K562 (cell line): ENCODE results near the gene PLP2. TPM values are rescaled to one million over a fixed set of nuclear protein-coding genes. Genes with fewer than 3 reads are reported as not detected.

Experiments used
- ATAC-seq: fragments of 200-7000 bp; cut with Tn5 transposase; 3 replicates; pipeline ENCODE4 v1.9.1; 2020; ENCODE audit warnings: moderate library complexity
- BruUV-seq: library from RNA; stranded (reverse); fragments of 400-500 nt; replicated peaks from 2 replicates; lab custom pipeline; 2021; lab: Mats Ljungman, UMichigan
- CTCF ChIA-PET: fragments of 300-600 bp; formaldehyde crosslinking; extraction: SDS; loops from one replicate; lab custom pipeline; 2021; ENCODE audit warnings: low intra/inter-chr PET ratio; lab: Yijun Ruan, JAX
- POLR2A ChIA-PET: fragments of 300-600, 350-650 bp; sonication (Branson Sonifier 250); formaldehyde crosslinking; extraction: SDS; loops from one replicate; lab custom pipeline; 2021; ENCODE audit warnings: antibody characterized with exemption, inconsistent platforms; lab: Yijun Ruan, JAX
- DNase-seq, 4 experiments: peaks; one replicate each; pipeline versions ENCODE4 v3.0.0 to v3.0.0-alpha.2; 2011 to 2018; ENCODE audit warnings: low spot score in 3 of 4, mixed read lengths in 3 of 4; ENCODE audit errors: extremely low read depth in 1 of 4
- FAIRE-seq: peaks from 2 replicates; lab custom pipeline; 2011; peaks lifted over from hg19 to GRCh38; lab: Jason Lieb, UNC
- H2AFZ ChIP-seq: 2 replicates; pipeline ENCODE4 v1.6.0; 2011; ENCODE audit warnings: low read depth, low read length, control low read depth, inconsistent platforms
- H3K27ac ChIP-seq: fragments of 200-600 bp; 3 replicates; pipeline ENCODE4 v1.8.0; 2011; ENCODE audit warnings: low read depth, mild to moderate bottlenecking, control low read depth, inconsistent platforms, low read length, moderate library complexity, mixed read lengths; ENCODE audit errors: extremely low read depth
- H3K27me3 ChIP-seq, 2 experiments: fragments of 300-600 bp in 1 of 2; 2 replicates in 1 of 2; 3 replicates in 1 of 2; pipeline versions ENCODE4 v1.6.0 to v1.8.0; 2011; ENCODE audit warnings: inconsistent platforms in 2 of 2, low read length in 2 of 2, mild to moderate bottlenecking in 1 of 2, mixed read lengths in 1 of 2, moderate library complexity in 1 of 2; ENCODE audit not compliant: control insufficient read depth in 2 of 2, insufficient read depth in 2 of 2
- H3K36me3 ChIP-seq: fragments of 300-600 bp; 3 replicates; pipeline ENCODE4 v1.8.0; 2011; ENCODE audit warnings: mild to moderate bottlenecking, low read length, inconsistent platforms; ENCODE audit not compliant: control insufficient read depth, insufficient read depth
- H3K4me1 ChIP-seq, 2 experiments: fragments of 200-600 bp in 1 of 2; replicated peaks in 1 of 2; 2 replicates in 1 of 2; 3 replicates in 1 of 2; pipeline versions ENCODE4 v1.5.1 to v1.8.0; 2011; ENCODE audit warnings: inconsistent platforms in 2 of 2, low read length in 2 of 2, mild to moderate bottlenecking in 1 of 2, mixed read lengths in 1 of 2, moderate library complexity in 1 of 2; ENCODE audit not compliant: control insufficient read depth in 2 of 2, insufficient read depth in 2 of 2
- H3K4me2 ChIP-seq: 2 replicates; pipeline ENCODE4 v1.6.1; 2011; ENCODE audit warnings: low read length, control low read depth, inconsistent platforms, mixed read lengths; ENCODE audit not compliant: insufficient read depth
- H3K4me3 ChIP-seq: fragments of 200-600 bp; sonication (generic), shearing (Covaris generic); 2 replicates; pipeline ENCODE4 v1.5.1; 2016; ENCODE audit warnings: control low read depth, inconsistent platforms
- H3K79me2 ChIP-seq: fragments of 200-600 bp; 3 replicates; pipeline ENCODE4 v1.8.0; 2011; ENCODE audit warnings: low read length, inconsistent platforms; ENCODE audit not compliant: control insufficient read depth, insufficient read depth
- H3K9ac ChIP-seq, 2 experiments: 2 replicates each; pipeline versions ENCODE4 v1.6.0 to v1.6.1; 2011; ENCODE audit warnings: low read depth in 2 of 2, low read length in 2 of 2, control low read depth in 1 of 2, inconsistent platforms in 1 of 2, mild to moderate bottlenecking in 1 of 2, mixed read lengths in 1 of 2; ENCODE audit not compliant: insufficient read depth in 1 of 2
- H3K9me1 ChIP-seq: one replicate; pipeline ENCODE4 v1.6.0; 2011; ENCODE audit warnings: inconsistent platforms, mild to moderate bottlenecking, low read length, moderate library complexity; ENCODE audit not compliant: control insufficient read depth, insufficient read depth
- H3K9me3 ChIP-seq: replicated peaks from 2 replicates; pipeline ENCODE4 v1.5.1; 2011; ENCODE audit warnings: low read depth, low read length, inconsistent platforms; ENCODE audit not compliant: control insufficient read depth, insufficient read depth
- H4K20me1 ChIP-seq: replicated peaks from 2 replicates; pipeline ENCODE4 v1.6.1; 2011; ENCODE audit warnings: low read length, inconsistent platforms, mixed read lengths; ENCODE audit not compliant: control insufficient read depth, insufficient read depth
- ATF3 ChIP-seq, 2 experiments: fragments of 450-650 bp in 1 of 2; sonication (generic) in 1 of 2; formaldehyde crosslinking in 1 of 2; IDR thresholded peaks in 1 of 2; conservative IDR thresholded peaks in 1 of 2; 2 replicates each; pipeline versions ENCODE4 v1.6.1 to v1.8.1; 2016 to 2023; ENCODE audit warnings: mild to moderate bottlenecking in 2 of 2, moderate library complexity in 2 of 2, inconsistent platforms in 1 of 2, missing genetic modification reagents in 1 of 2
- BDP1 ChIP-seq: IDR thresholded peaks from 3 replicates; pipeline ENCODE4 v1.6.1; 2011; ENCODE audit not compliant: insufficient read length, insufficient read depth
- MXI1 ChIP-seq: IDR thresholded peaks from 2 replicates; pipeline ENCODE4 v1.6.1; 2011; ENCODE audit warnings: low read depth, mild to moderate bottlenecking, improper control_type of control experiment, low read length
- POLR2H ChIP-seq: IDR thresholded peaks from 2 replicates; pipeline ENCODE4 v1.6.1; 2016; ENCODE audit warnings: missing genetic modification characterization, low read depth, mild to moderate bottlenecking, control low read depth, missing compliant biosample characterization, moderate library complexity
- ZKSCAN1 ChIP-seq: fragments of 150-350 bp; IDR thresholded peaks from 2 replicates; pipeline ENCODE4 v1.6.1; 2016; ENCODE audit warnings: low read depth, low read length
- WGBS: fragments of 100-300 bp; shearing (Covaris generic); methylation state at CpG from one replicate; pipeline ENCODE4 v1.1.6; 2016; ENCODE audit warnings: low coverage, mixed read lengths; ENCODE audit not compliant: insufficient coverage; ENCODE audit errors: missing lambda C conversion rate; 5-methylcytosine and 5-hydroxymethylcytosine counted together
- in situ Hi-C: fragments of 300-500 bp; cut with MboI; formaldehyde crosslinking; loops from 4 replicates; pipeline ENCODE4 v1.15.0; 2018; ENCODE audit warnings: inconsistent platforms, mixed read lengths
- intact Hi-C: fragments of 100-400 bp; cut with micrococcal nuclease; formaldehyde crosslinking; loops from 2 replicates; pipeline ENCODE4 v1.14.2; 2022
- polyA plus RNA-seq, 8 experiments: library from polyadenylated mRNA; depleted of rRNA in 4 of 8; stranded (reverse) in 5 of 8; unstranded in 3 of 8; fragments of >200 nt; fragmentation: Nextera tagmentation in 2 of 8; fragmentation: Illumina TruSeq in 1 of 8; extraction: Ambion mirVana in 2 of 8; extraction: Trizol in 1 of 8; gene quantifications; 2 replicates each; pipeline versions ENCODE4 v1.2.1 to v1.2.3, GENCODE V29; 2011 to 2014; ENCODE audit warnings: inconsistent platforms in 1 of 8, missing spikeins in 1 of 8
- total RNA-seq, 7 experiments: library from RNA; depleted of rRNA in 6 of 7; stranded (reverse); fragments of >200 nt in 6 of 7; fragmentation: Illumina TruSeq in 2 of 7; extraction: Trizol in 2 of 7; gene quantifications; 2 replicates each; pipeline versions ENCODE4 v1.2.1 to v1.2.3, GENCODE V29; 2011 to 2021; ENCODE audit warnings: low replicate concordance in 1 of 7
- TF ChIP-seq, protein P1 (sequence below): sonication (generic); formaldehyde crosslinking; IDR thresholded peaks from 2 replicates; pipeline ENCODE4 v1.9.0; 2022; ENCODE audit warnings: mild to moderate bottlenecking, missing genetic modification reagents
- TF ChIP-seq, protein P2 (sequence below): IDR thresholded peaks from 2 replicates; pipeline ENCODE4 v1.6.1; 2011; ENCODE audit not compliant: insufficient read length; ENCODE audit errors: extremely low read depth
- TF ChIP-seq, protein P3 (sequence below), 3 experiments: IDR thresholded peaks in 2 of 3; conservative IDR thresholded peaks in 1 of 3; 2 replicates each; pipeline ENCODE4 v1.5.1; 2011 to 2012; ENCODE audit warnings: low read length in 3 of 3, mild to moderate bottlenecking in 3 of 3, control low read depth in 2 of 3, improper control_type of control experiment in 1 of 3, inconsistent platforms in 1 of 3, low read depth in 1 of 3, mixed read lengths in 1 of 3, moderate library complexity in 1 of 3; ENCODE audit not compliant: insufficient read depth in 2 of 3
- TF ChIP-seq, protein P4 (sequence below), 2 experiments: fragments of 200-800 bp in 1 of 2; sonication (Bioruptor generic) in 1 of 2; sonication (generic) in 1 of 2; formaldehyde crosslinking in 1 of 2; IDR thresholded peaks in 1 of 2; conservative IDR thresholded peaks in 1 of 2; 2 replicates each; pipeline versions ENCODE4 v1.5.0 to v1.6.1; 2016 to 2020; ENCODE audit warnings: missing compliant biosample characterization in 1 of 2, missing genetic modification characterization in 1 of 2, missing genetic modification reagents in 1 of 2

Gene PLP2
- total and polyA plus RNA-seq, 9 of the 15 experiments (the other 6 are each of a cell fraction or from before 2014, with no cell fraction given), result 34.7 to 236 (median 112) TPM

- Histone ChIP-seq H3K27ac (no peak overlapping the region), H3K9ac (peak overlapping the region in 1 of 2 experiments; percentile 10; a peak in 2 of 4 replicates), H3K4me1 (peaks cover 33 to 45% of the 10 kb centered on the region in 2 experiments), H3K9me3 (no peaks in the 10 kb centered on the region), H4K20me1 (no peaks in the 10 kb centered on the region; the same call in 1 of the 2 replicates), H3K79me2 (peaks cover 18% of the 10 kb centered on the region), H3K4me3 (no peak overlapping the region), H2AFZ (no peak overlapping the region), H3K9me1 (peaks cover 3% of the 10 kb centered on the region), H3K27me3 (no peaks in the 10 kb centered on the region), H3K4me2 (no peak overlapping the region), H3K36me3 (peaks cover 87% of the 10 kb centered on the region; the same call in 2 of the 3 replicates)
- 89% methylated on average over 19 of the region's 23 CpGs for WGBS
- in situ Hi-C loops, result no loop called here
- no TSS peak for BruUV-seq
- ChIA-PET CTCF (interaction anchor here (0.9 kb wide), 1 partner anchor 55 kb away, joined by 4 read pairs; the partner anchor contains the start of gene GPKOW), POLR2A (interaction anchor here (0.6 to 1.4 kb wide), 4 partner anchors 10 to 695 kb away, joined by 3 read pairs; no protein-coding TSS in a partner anchor)
- DNase-seq (no peak), ATAC-seq (no peak; the same call in 2 of the 3 replicates), FAIRE-seq (no peak)
- intact Hi-C loops, result loop anchor here (5.0 to 10.0 kb wide), 3 partner anchors 136 to 373 kb away; partner anchors contain the start of genes HDAC6, OTUD5 and TFE3
- no peak for TF ChIP-seq ZKSCAN1
- TF ChIP-seq, protein P1, sequence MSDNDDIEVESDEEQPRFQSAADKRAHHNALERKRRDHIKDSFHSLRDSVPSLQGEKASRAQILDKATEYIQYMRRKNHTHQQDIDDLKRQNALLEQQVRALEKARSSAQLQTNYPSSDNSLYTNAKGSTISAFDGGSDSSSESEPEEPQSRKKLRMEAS (CRISPR knock-in tag), result peak; percentile 46; the same call in 1 of the 2 replicates
- TF ChIP-seq MXI1, result no peak
- TF ChIP-seq, protein P2, sequence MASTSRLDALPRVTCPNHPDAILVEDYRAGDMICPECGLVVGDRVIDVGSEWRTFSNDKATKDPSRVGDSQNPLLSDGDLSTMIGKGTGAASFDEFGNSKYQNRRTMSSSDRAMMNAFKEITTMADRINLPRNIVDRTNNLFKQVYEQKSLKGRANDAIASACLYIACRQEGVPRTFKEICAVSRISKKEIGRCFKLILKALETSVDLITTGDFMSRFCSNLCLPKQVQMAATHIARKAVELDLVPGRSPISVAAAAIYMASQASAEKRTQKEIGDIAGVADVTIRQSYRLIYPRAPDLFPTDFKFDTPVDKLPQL, result no peak
- no peak for TF ChIP-seq POLR2H (tag)
- TF ChIP-seq, protein P3, sequence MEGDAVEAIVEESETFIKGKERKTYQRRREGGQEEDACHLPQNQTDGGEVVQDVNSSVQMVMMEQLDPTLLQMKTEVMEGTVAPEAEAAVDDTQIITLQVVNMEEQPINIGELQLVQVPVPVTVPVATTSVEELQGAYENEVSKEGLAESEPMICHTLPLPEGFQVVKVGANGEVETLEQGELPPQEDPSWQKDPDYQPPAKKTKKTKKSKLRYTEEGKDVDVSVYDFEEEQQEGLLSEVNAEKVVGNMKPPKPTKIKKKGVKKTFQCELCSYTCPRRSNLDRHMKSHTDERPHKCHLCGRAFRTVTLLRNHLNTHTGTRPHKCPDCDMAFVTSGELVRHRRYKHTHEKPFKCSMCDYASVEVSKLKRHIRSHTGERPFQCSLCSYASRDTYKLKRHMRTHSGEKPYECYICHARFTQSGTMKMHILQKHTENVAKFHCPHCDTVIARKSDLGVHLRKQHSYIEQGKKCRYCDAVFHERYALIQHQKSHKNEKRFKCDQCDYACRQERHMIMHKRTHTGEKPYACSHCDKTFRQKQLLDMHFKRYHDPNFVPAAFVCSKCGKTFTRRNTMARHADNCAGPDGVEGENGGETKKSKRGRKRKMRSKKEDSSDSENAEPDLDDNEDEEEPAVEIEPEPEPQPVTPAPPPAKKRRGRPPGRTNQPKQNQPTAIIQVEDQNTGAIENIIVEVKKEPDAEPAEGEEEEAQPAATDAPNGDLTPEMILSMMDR (IDR thresholded peaks at IDR 0.05 in 2 of 3, conservative IDR thresholded peaks at IDR 0.05 in 1 of 3; ENCODE audit: insufficient read depth in 2 of 3, low read depth in 1 of 3, low read length in 3 of 3), result no peak
- TF ChIP-seq, protein P4, sequence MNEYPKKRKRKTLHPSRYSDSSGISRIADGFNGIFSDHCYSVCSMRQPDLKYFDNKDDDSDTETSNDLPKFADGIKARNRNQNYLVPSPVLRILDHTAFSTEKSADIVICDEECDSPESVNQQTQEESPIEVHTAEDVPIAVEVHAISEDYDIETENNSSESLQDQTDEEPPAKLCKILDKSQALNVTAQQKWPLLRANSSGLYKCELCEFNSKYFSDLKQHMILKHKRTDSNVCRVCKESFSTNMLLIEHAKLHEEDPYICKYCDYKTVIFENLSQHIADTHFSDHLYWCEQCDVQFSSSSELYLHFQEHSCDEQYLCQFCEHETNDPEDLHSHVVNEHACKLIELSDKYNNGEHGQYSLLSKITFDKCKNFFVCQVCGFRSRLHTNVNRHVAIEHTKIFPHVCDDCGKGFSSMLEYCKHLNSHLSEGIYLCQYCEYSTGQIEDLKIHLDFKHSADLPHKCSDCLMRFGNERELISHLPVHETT (CRISPR knock-in tag; conservative IDR thresholded peaks at IDR 0.05 in 1 of 2, IDR thresholded peaks at IDR 0.05 in 1 of 2), result no peak
- TF ChIP-seq BDP1, result no peak
- 0 out of 2 replicates have a peak, but pooled peaks have one; percentile 8 for TF ChIP-seq ATF3 (IDR thresholded peaks at IDR 0.05)
- TF ChIP-seq ATF3 (CRISPR knock-in tag; conservative IDR thresholded peaks at IDR 0.05), result no peak
These were observed 6.3 kb downstream of the PLP2 start for GRCh38 chrX:49177873-49178480.
